Brain microvascular endothelial cell (primary cell): ENCODE data around the gene TSPAN31.
A peak's percentile ranks its signal among the peaks of the same experiment; 100 is the strongest.

ENCODE experiments used
- DNase-seq: peaks from one replicate; pipeline ENCODE4 v3.0.0-alpha.2; 2020
- H3K27ac ChIP-seq: fragments of 250-450 bp; sonication (Bioruptor Pico); 2 replicates; pipeline ENCODE4 v1.5.1; 2020; ENCODE audit warnings: mild to moderate bottlenecking, moderate library complexity
- H3K27me3 ChIP-seq: fragments of 250-450 bp; sonication (Bioruptor Pico); replicated peaks from 2 replicates; pipeline ENCODE4 v1.5.1; 2020; ENCODE audit warnings: mild to moderate bottlenecking
- H3K36me3 ChIP-seq: fragments of 250-450 bp; sonication (Bioruptor Pico); replicated peaks from 2 replicates; pipeline ENCODE4 v1.5.1; 2020; ENCODE audit warnings: mild to moderate bottlenecking
- H3K4me3 ChIP-seq: 2 replicates; pipeline ENCODE4 v1.5.1; 2011; ENCODE audit warnings: low read depth, mild to moderate bottlenecking, control low read depth, low read length, moderate library complexity
- CTCF ChIP-seq: IDR thresholded peaks from 2 replicates; pipeline ENCODE4 v1.5.1; 2011; ENCODE audit warnings: low read depth, mild to moderate bottlenecking, moderate library complexity, low read length, control low read depth, inconsistent platforms; ENCODE audit errors: missing control alignments
- in situ Hi-C: cut with HindIII; loops from 2 replicates; pipeline ENCODE4 v1.10.0; 2017; ENCODE audit warnings: low sequenced_read_pairs, low pct_ligation_motif_present

TSPAN31 gene

GRCh38 chr12:57765698-57766463 lies 21.0 kb downstream of the TSPAN31 start:
- no peak for DNase-seq
- Histone ChIP-seq H3K4me3 (peak overlapping the region; percentile 31), H3K36me3 (peaks cover 10% of the 10 kb centered on the region), H3K27me3 (peaks cover 27% of the 10 kb centered on the region), H3K27ac (no peak overlapping the region)
- in situ Hi-C loops = no loop called here
- no peak for TF ChIP-seq CTCF

GRCh38 chr12:57766464-57767304 lies 21.8 kb downstream of the TSPAN31 start, which contains the start of gene CYP27B1:
CYP27B1 (minus strand) TSS chr12:57767078; CDS start chr12:57767041, 37 bp downstream.
- no peak for DNase-seq
- in situ Hi-C loops = no loop called here

GRCh38 chr12:57767305-57767698 lies 22.5 kb downstream of the TSPAN31 start:
- DNase-seq = no peak
- in situ Hi-C loops = no loop called here
- H3K36me3 ChIP-seq = peaks cover 10% of the 10 kb centered on the region
- TF ChIP-seq CTCF = no peak
- no peak overlapping the region for H3K27ac ChIP-seq
- peaks cover 27% of the 10 kb centered on the region for H3K27me3 ChIP-seq
- no peak overlapping the region for H3K4me3 ChIP-seq

More at GRCh38 chr12:57766464-57767304, 21.8 kb downstream of the TSPAN31 start, which contains the start of gene CYP27B1:
- TF ChIP-seq CTCF = no peak
- Histone ChIP-seq H3K27me3 (peaks cover 27% of the 10 kb centered on the region), H3K4me3 (peak within 1 kb of the TSS; percentile 31), H3K36me3 (peaks cover 10% of the 10 kb centered on the region), H3K27ac (no peak within 1 kb of the TSS)

- in situ Hi-C loops = no loop called here
- Histone ChIP-seq H3K4me3 (no peak overlapping the region), H3K27ac (no peak overlapping the region), H3K27me3 (peaks cover 27% of the 10 kb centered on the region), H3K36me3 (peaks cover 10% of the 10 kb centered on the region)
- TF ChIP-seq CTCF = no peak
- DNase-seq = no peak
These were observed 23.0 kb downstream of the TSPAN31 start for GRCh38 chr12:57767876-57768275.

- in situ Hi-C loops = no loop called here
- TF ChIP-seq CTCF = no peak
- Histone ChIP-seq H3K27me3 (peaks cover 18% of the 10 kb centered on the region), H3K36me3 (peaks cover 10% of the 10 kb centered on the region), H3K4me3 (no peak overlapping the region), H3K27ac (no peak overlapping the region)
- no peak for DNase-seq
These were observed 24.8 kb downstream of the TSPAN31 start for GRCh38 chr12:57769594-57769993.
